MCF 10A (cell line): ENCODE results near the gene LOXL3. TPM values are rescaled to one million over a fixed set of nuclear protein-coding genes. Genes with fewer than 3 reads are reported as not detected.

ENCODE experiments used
- BruUV-seq: library from RNA; stranded (reverse); fragments of 400-500 nt; replicated peaks from 2 replicates; lab custom pipeline; 2021; lab: Mats Ljungman, UMichigan
- CTCF ChIA-PET: fragments of 300-600 bp; sonication (Branson Sonifier 250); formaldehyde crosslinking; extraction: SDS; loops from one replicate; lab custom pipeline; 2021; ENCODE audit warnings: antibody characterized with exemption, inconsistent platforms; lab: Yijun Ruan, JAX
- POLR2A ChIA-PET: fragments of 300-600, 350-650 bp; sonication (Branson Sonifier 250); formaldehyde crosslinking; extraction: SDS; loops from one replicate; lab custom pipeline; 2020; ENCODE audit warnings: antibody characterized with exemption, inconsistent platforms; lab: Yijun Ruan, JAX
- DNase-seq: peaks from one replicate; pipeline ENCODE4 v3.0.0-alpha.2; 2018; ENCODE audit not compliant: unreplicated experiment
- H3K27ac Mint-ChIP-seq: one replicate; pipeline ENCODE4 v1.8.0; 2022; ENCODE audit warnings: mild to moderate bottlenecking, low read depth, mixed read lengths; ENCODE audit not compliant: unreplicated experiment
- H3K27me3 Mint-ChIP-seq: one replicate; pipeline ENCODE4 v1.8.0; 2022; ENCODE audit warnings: mixed read lengths; ENCODE audit not compliant: insufficient read depth, unreplicated experiment
- H3K36me3 Mint-ChIP-seq: one replicate; pipeline ENCODE4 v1.8.0; 2022; ENCODE audit warnings: mild to moderate bottlenecking, moderate library complexity, mixed read lengths; ENCODE audit not compliant: insufficient read depth, unreplicated experiment
- H3K4me1 Mint-ChIP-seq: one replicate; pipeline ENCODE4 v1.8.0; 2022; ENCODE audit warnings: mixed read lengths; ENCODE audit not compliant: insufficient read depth, unreplicated experiment
- H3K4me3 Mint-ChIP-seq: one replicate; pipeline ENCODE4 v1.8.0; 2022; ENCODE audit warnings: mild to moderate bottlenecking, moderate library complexity, mixed read lengths; ENCODE audit not compliant: unreplicated experiment
- H3K9me3 Mint-ChIP-seq: one replicate; pipeline ENCODE4 v1.8.0; 2022; ENCODE audit warnings: mixed read lengths; ENCODE audit not compliant: unreplicated experiment
- CTCF ChIP-seq: fragments of 200-600 bp; IDR thresholded peaks from one replicate; pipeline ENCODE4 v1.8.0; 2022; ENCODE audit warnings: antibody characterized with exemption, mild to moderate bottlenecking; ENCODE audit not compliant: unreplicated experiment
- intact Hi-C: fragments of 100-400 bp; cut with micrococcal nuclease; formaldehyde crosslinking; loops from 2 replicates; pipeline ENCODE4 v1.14.1; 2022
- total RNA-seq: library from RNA; stranded (reverse); gene quantifications from 2 replicates; pipeline ENCODE4 v1.2.3, GENCODE V29; 2022

Gene LOXL3
- total RNA-seq, 1 experiment from 2014 or later: 0.93 TPM

- ChIA-PET POLR2A (interaction anchor here (0.9 to 1.7 kb wide), 5 partner anchors 8 to 116 kb away, joined by 3 to 5 read pairs (median 4); partner anchors contain the start of genes DQX1 and WBP1), CTCF (interaction anchor here (0.6 to 15.5 kb wide), 4 partner anchors 13 to 182 kb away, joined by 3 to 203 read pairs (median 14); partner anchors contain the start of genes CCDC142 and TTC31)
- intact Hi-C loops: no loop called here
- peak overlapping the region; percentile 71 for H3K27ac Mint-ChIP-seq
- no TSS peak for BruUV-seq
- peak overlapping the region; percentile 48 for H3K4me3 Mint-ChIP-seq
- peaks cover 18% of the 10 kb centered on the region for H3K4me1 Mint-ChIP-seq
- TF ChIP-seq CTCF: no peak
- H3K9me3 Mint-ChIP-seq: no peaks in the 10 kb centered on the region
- H3K27me3 Mint-ChIP-seq: no peaks in the 10 kb centered on the region
- no peaks in the 10 kb centered on the region for H3K36me3 Mint-ChIP-seq
- DNase-seq: peak; percentile 71
These were observed 20.2 kb upstream of the LOXL3 start for GRCh38 chr2:74573747-74574562.

- ChIA-PET CTCF (interaction anchor here (0.9 to 15.5 kb wide), 2 partner anchors 15 to 89 kb away, joined by 6 to 203 read pairs; partner anchors contain the start of genes CCDC142 and TTC31), POLR2A (no interaction called here)
- peaks cover 29% of the 10 kb centered on the region for H3K4me1 Mint-ChIP-seq
- intact Hi-C loops: no loop called here
- no peak for TF ChIP-seq CTCF
- BruUV-seq: no TSS peak
- H3K27ac Mint-ChIP-seq: no peak overlapping the region
- H3K27me3 Mint-ChIP-seq: no peaks in the 10 kb centered on the region
- no peaks in the 10 kb centered on the region for H3K36me3 Mint-ChIP-seq
- H3K9me3 Mint-ChIP-seq: no peaks in the 10 kb centered on the region
- no peak for DNase-seq
- H3K4me3 Mint-ChIP-seq: no peak overlapping the region
These were observed 18.6 kb upstream of the LOXL3 start for GRCh38 chr2:74572178-74572925.

GRCh38 chr2:74571058-74571457 lies 17.3 kb upstream of the LOXL3 start:
- intact Hi-C loops: no loop called here
- CTCF ChIA-PET: interaction anchor here (15.5 kb wide), 1 partner anchor 16 kb away, joined by 203 read pairs; no protein-coding TSS in a partner anchor
- BruUV-seq: no TSS peak
- POLR2A ChIA-PET: interaction anchor here (1.1 to 1.5 kb wide), 2 partner anchors 8 to 41 kb away, joined by 3 read pairs; no protein-coding TSS in a partner anchor
- Mint-ChIP-seq H3K9me3 (no peaks in the 10 kb centered on the region), H3K4me1 (peaks cover 29% of the 10 kb centered on the region), H3K36me3 (no peaks in the 10 kb centered on the region), H3K4me3 (no peak overlapping the region), H3K27ac (no peak overlapping the region), H3K27me3 (no peaks in the 10 kb centered on the region)
- no peak for TF ChIP-seq CTCF
- DNase-seq: no peak
